ENCODE results near the gene DOCK2. TPM values are rescaled to one million over a fixed set of nuclear protein-coding genes. Genes with fewer than 3 reads are reported as not detected.
A peak's percentile ranks its signal among the peaks of the same experiment; 100 is the strongest.

Gene DOCK2
- total and polyA plus RNA-seq, 2 of the 8 experiments (the other 6 are each of a cell fraction or from before 2014, with no cell fraction given): 3.9 to 5.7 TPM

GRCh38 chr5:170132269-170132975 is 495.3 kb downstream of the DOCK2 start:
- no peak overlapping the region for H3K4me3 ChIP-seq (ENCODE audit: extremely low read depth in 1 of 4, insufficient read depth in 2 of 4, low read depth in 3 of 4, low read length in 4 of 4)
- H3K79me2 ChIP-seq (ENCODE audit: control insufficient read depth in 1 of 2, insufficient read depth in 2 of 2, low read length in 2 of 2): no peaks in the 10 kb centered on the region
- H2AFZ ChIP-seq (ENCODE audit: low read length): no peak overlapping the region
- no peaks in the 10 kb centered on the region for H4K20me1 ChIP-seq (replicated peaks in 1 of 2; ENCODE audit: control insufficient read depth in 1 of 2, insufficient read depth in 2 of 2, low read length in 2 of 2)
- no peak overlapping the region for H4K91ac ChIP-seq (replicated peaks; ENCODE audit: insufficient read length, low read length)
- no peak for FAIRE-seq
- H3K9me3 ChIP-seq (ENCODE audit: insufficient read depth in 2 of 2, low read depth in 1 of 2, low read length in 1 of 2): no peaks in the 10 kb centered on the region
- no peak overlapping the region for H4K5ac ChIP-seq (ENCODE audit: insufficient read length, low read depth, low read length)
- no peak overlapping the region for H4K8ac ChIP-seq (ENCODE audit: extremely low read depth, insufficient read depth, low read length)
- H2BK15ac ChIP-seq (ENCODE audit: low read length): no peak overlapping the region
- H3K27me3 ChIP-seq (replicated peaks in 1 of 4; ENCODE audit: control insufficient read depth in 3 of 4, extremely low read depth in 1 of 4, insufficient read depth in 3 of 4, low read length in 3 of 4): no peaks in the 10 kb centered on the region
- H2AK5ac ChIP-seq (ENCODE audit: low read depth, low read length): no peak overlapping the region
- H3K9ac ChIP-seq (replicated peaks in 1 of 4; ENCODE audit: extremely low read depth in 1 of 4, low read depth in 3 of 4, low read length in 3 of 4): no peak overlapping the region
- no peak overlapping the region for H2BK12ac ChIP-seq (ENCODE audit: low read depth, low read length)
- H3K79me1 ChIP-seq (ENCODE audit: low read depth, low read length): no peaks in the 10 kb centered on the region
- no peak overlapping the region for H3K56ac ChIP-seq (replicated peaks; ENCODE audit: insufficient read length, low read depth, low read length)
- CTCF ChIA-PET (ENCODE audit: partially characterized antibody): interaction anchor here (0.8 to 1.0 kb wide), 4 partner anchors 18 to 88 kb away, joined by 3 to 4 read pairs (median 3); no protein-coding TSS in a partner anchor
- H3K23me2 ChIP-seq (ENCODE audit: low read depth, low read length): no peaks in the 10 kb centered on the region
- no peak overlapping the region for H3K23ac ChIP-seq (ENCODE audit: insufficient read length)
- DNase-seq (ENCODE audit: low read depth in 1 of 2, low spot score in 2 of 2): peak in 1 of 2 experiments; percentile 10
- H3K14ac ChIP-seq (ENCODE audit: insufficient read length): no peak overlapping the region
- no peak overlapping the region for H2BK120ac ChIP-seq (replicated peaks; ENCODE audit: low read depth, low read length)
- H2BK5ac ChIP-seq (ENCODE audit: low read depth, low read length): no peak overlapping the region
- no peak overlapping the region for H3K18ac ChIP-seq (ENCODE audit: extremely low read depth, low read length)
- no peak overlapping the region for H3K4ac ChIP-seq (replicated peaks; ENCODE audit: insufficient read length, low read depth, low read length)
- no peaks in the 10 kb centered on the region for H3K36me3 ChIP-seq (ENCODE audit: control insufficient read depth in 2 of 4, insufficient read depth in 4 of 4, low read length in 3 of 4)
- POLR2A ChIA-PET (ENCODE audit: partially characterized antibody): no interaction called here
- WGBS, 2 experiments (ENCODE audit: extremely low coverage in 1 of 2, insufficient coverage in 1 of 2, insufficient read length in 1 of 2, insufficient replicate concordance in 2 of 2, low coverage in 1 of 2, low lambda C conversion rate in 2 of 2, missing lambda C conversion rate in 1 of 2): 75% methylated on average over 4 of the region's 4 CpGs; no CpG with 5 or more reads in 1 of the 2 experiments
- H3K27ac ChIP-seq (ENCODE audit: low read depth, low read length): no peak overlapping the region
- H2BK20ac ChIP-seq (ENCODE audit: low read length): no peak overlapping the region
- no peak overlapping the region for H3K4me2 ChIP-seq (ENCODE audit: insufficient read depth in 1 of 2, low read depth in 2 of 2, low read length in 2 of 2)
- no peaks in the 10 kb centered on the region for H3K4me1 ChIP-seq (replicated peaks in 1 of 4; ENCODE audit: control insufficient read depth in 3 of 4, insufficient read depth in 4 of 4, low read length in 3 of 4)
- no peak for TF ChIP-seq SRF (IDR thresholded peaks at IDR 0.05; ENCODE audit: low read depth, low read length)
- no peak for TF ChIP-seq TCF12 (IDR thresholded peaks at IDR 0.05; ENCODE audit: low read depth, low read length)
- TF ChIP-seq NANOG (IDR thresholded peaks at IDR 0.05; ENCODE audit: insufficient read depth, low read depth, low read length, poor library complexity, severe bottlenecking): no peak
